Measurements from ENCODE around the gene ANAPC16. TPM values are rescaled to one million over a fixed set of nuclear protein-coding genes. Genes with fewer than 3 reads are reported as not detected.

ANAPC16 gene
- total RNA-seq, 1 donor = 61.7 TPM

DNA sequence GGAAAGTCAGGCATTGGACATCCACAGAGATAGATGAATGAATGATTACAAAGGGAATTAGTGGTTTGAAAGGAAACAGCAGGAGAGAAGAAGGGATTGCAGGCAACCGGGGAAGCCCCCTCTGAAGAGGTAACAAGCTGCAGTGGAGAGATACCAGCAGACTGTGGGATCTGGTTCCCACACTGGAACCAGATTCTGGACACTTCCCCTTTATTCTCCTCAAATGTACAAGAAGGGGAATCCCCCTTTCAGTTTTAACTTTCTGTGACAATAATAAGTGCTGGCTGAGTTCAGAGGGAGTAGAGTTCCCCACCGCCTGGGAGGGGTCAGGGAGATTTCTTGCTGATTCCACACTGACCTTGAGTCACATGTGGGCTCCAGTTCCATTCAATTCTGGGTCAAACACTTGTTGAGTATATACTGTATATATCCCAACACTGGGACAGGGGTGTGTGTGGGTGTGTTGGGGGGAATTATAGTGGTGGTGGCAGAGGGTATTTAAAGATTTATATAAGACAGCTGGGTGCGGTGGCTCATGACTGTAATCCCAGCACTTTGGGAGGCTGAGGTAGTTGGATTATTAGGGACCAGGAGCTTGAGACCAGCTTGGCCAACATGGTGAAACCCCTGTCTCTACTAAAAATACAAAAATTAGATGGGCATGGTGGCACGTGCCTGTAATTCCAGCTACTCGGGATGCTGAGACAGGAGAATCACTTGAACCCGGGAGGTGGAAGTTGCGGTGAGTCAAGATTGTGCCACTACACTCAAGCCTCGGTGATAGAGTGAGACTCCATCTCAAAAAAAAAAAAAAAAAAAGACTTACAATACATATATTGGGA lies 41.5 kb downstream of the ANAPC16 start:
- no peak overlapping the region for H3K4me3 ChIP-seq (ENCODE audit: low read depth, low read length)
- TF ChIP-seq, protein P1, sequence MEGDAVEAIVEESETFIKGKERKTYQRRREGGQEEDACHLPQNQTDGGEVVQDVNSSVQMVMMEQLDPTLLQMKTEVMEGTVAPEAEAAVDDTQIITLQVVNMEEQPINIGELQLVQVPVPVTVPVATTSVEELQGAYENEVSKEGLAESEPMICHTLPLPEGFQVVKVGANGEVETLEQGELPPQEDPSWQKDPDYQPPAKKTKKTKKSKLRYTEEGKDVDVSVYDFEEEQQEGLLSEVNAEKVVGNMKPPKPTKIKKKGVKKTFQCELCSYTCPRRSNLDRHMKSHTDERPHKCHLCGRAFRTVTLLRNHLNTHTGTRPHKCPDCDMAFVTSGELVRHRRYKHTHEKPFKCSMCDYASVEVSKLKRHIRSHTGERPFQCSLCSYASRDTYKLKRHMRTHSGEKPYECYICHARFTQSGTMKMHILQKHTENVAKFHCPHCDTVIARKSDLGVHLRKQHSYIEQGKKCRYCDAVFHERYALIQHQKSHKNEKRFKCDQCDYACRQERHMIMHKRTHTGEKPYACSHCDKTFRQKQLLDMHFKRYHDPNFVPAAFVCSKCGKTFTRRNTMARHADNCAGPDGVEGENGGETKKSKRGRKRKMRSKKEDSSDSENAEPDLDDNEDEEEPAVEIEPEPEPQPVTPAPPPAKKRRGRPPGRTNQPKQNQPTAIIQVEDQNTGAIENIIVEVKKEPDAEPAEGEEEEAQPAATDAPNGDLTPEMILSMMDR (IDR thresholded peaks at IDR 0.05; ENCODE audit: insufficient read depth, low read length) = no peak
- peak; percentile 38 for DNase-seq (ENCODE audit: low read depth)

DNA sequence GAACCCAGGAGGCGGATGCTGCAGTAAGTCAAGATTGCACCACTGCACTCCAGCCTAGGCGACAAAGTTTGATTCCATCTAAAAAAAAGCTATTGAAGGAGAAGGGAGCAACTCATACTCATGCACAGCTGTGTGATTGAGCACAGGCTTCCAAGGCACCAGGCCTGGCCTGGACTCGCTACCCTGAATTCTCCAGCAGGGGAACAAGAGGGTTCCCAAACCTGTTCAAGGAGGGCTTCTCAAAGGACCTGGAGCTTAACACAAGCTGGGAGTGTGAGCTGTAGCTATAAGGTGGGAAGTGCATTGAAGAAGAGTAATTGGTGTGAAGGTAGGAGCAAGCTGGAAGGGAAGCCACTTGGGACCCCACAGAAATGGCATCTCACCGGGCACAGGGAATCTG lies 42.8 kb downstream of the ANAPC16 start:
- no peak overlapping the region for H3K4me3 ChIP-seq (ENCODE audit: low read depth, low read length)
- TF ChIP-seq, protein P1 (IDR thresholded peaks at IDR 0.05; ENCODE audit: insufficient read depth, low read length) = no peak
- DNase-seq (ENCODE audit: low read depth) = no peak

DNA sequence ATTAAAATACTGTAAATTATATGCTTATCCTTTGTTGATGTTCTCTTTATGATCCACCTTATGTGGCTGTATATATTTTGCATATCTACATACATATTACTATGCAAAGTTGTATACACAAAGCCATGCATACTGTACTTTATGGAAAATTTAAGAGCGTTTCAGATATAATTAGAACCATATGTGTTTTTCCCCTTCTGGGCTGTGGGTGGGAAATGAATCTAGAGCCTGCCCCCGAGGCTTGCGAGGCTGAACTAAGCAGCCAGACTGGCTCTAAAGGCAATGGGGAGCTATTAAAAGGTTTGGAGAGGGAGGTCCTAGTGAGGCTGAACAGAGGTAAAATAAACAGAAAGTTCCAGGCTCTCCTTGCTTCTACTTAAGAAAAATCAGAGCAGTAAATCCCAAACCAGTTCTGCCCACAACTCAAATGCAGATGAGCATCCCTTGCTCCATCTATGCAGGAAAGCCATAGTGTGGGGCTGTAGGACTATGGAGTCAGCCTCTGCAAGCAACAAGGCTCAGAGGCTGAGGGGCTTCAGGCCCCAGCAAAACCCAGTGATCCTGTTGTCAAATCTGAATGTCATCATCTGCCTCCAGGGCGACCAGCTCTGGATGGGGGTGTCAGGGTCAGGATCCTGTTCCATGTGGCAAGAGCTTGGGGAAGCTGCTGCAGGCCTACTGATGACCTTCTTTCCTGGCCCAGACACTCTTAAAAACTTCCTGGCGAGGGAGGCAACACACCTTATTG lies 43.9 kb downstream of the ANAPC16 start:
- DNase-seq (ENCODE audit: low read depth) = peak; percentile 81
- TF ChIP-seq, protein P1 (IDR thresholded peaks at IDR 0.05; ENCODE audit: insufficient read depth, low read length) = no peak
- H3K4me3 ChIP-seq (ENCODE audit: low read depth, low read length) = no peak overlapping the region

DNA sequence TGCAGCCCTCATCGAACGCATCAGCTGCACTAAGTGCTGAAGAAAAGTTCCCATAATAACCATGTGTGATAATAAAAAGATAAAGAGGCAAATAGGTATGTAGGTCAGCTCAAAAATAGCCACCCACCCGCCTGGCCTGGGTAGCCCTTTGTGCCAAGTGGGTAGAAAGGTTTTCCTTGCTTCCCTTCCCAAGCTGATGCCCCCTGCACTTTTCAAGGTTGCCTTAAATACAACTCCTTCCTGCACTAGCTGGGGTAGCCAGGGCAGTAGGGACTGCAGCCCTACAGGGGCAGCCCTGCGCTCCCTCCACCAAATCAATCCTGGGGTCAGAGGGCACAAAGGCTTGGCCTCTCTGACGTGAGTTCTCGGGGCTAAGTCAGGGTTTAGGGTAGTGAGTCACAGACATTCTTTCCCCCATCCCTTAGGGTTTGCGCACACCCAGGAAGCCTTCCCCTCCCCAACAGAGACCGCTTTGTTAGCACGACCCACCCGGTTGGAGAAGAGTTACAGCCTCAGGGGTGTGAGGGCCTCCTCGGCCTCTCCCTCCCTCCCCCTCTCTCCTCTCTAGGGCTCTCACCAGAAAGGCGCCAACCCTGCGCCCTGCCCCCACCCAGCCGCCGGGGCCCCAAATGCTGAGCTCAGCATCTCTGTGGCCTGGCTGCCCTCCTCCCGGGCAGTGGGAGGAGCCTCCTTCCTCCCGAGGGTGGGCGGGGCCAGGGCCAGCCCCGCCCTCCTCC lies 44.6 kb downstream of the ANAPC16 start:
- peak overlapping the region; percentile 22 for H3K4me3 ChIP-seq (ENCODE audit: low read depth, low read length)
- TF ChIP-seq, protein P1 (IDR thresholded peaks at IDR 0.05; ENCODE audit: insufficient read depth, low read length) = no peak
- peak; percentile 72 for DNase-seq (ENCODE audit: low read depth)

DNA sequence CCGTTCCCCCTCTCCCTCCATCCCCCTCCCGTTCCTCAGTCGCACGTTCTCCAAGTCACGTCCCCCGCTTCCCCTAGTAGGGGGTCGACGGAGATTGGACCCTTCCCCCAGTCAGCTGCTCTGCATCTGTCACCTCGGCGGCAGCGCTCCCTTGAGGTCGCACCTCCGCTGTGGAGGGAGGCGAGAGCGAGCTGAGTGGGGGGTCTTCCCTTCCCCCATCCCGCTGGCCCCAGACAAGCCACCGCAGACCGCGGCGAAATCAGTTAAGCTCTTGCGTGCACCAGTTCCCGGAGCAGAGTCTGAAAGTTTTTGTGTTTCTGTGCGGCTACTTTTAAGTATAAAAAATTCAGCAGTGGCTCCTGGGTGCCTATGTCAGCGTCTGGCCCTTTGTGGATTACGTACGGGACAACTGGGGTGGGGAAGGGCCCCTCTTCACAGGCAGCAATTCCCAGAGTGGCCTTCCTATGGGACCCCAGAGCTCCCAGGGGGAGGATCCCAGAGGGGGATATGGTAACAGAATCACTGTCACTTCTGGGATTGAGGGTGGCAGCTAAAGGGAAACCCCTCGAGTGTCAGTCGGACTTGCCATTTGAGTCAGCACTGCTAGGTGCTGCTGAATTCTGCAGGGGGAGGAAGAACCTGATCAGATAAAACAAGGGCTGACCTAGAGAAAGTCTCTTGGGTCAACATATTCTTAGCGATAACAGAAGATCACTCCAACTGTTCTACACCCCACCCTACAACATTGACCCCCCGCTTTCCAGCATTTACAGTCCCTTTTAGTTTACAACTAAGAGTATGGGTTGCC lies 45.4 kb downstream of the ANAPC16 start:
- peak; percentile 53 for DNase-seq (ENCODE audit: low read depth)
- peak overlapping the region; percentile 63 for H3K4me3 ChIP-seq (ENCODE audit: low read depth, low read length)
- TF ChIP-seq, protein P1 (IDR thresholded peaks at IDR 0.05; ENCODE audit: insufficient read depth, low read length) = no peak

All from fibroblast of the aortic adventitia (primary cell).